K562 (cell line): ENCODE results near the gene CNNM3. TPM values are rescaled to one million over a fixed set of nuclear protein-coding genes. Genes with fewer than 3 reads are reported as not detected.
A peak's percentile ranks its signal among the peaks of the same experiment; 100 is the strongest.

ENCODE experiments used
- ASH1L ChIP-seq: fragments of 450-650 bp; IDR thresholded peaks from 2 replicates; pipeline ENCODE4 v1.6.1; 2018; ENCODE audit warnings: borderline replicate concordance, mild to moderate bottlenecking, low read depth; ENCODE audit not compliant: partially characterized antibody
- ATF1 ChIP-seq, 2 experiments: fragments of 450-650 bp in 1 of 2; IDR thresholded peaks; 2 replicates each; pipeline ENCODE4 v1.6.1; 2016; ENCODE audit warnings: missing compliant biosample characterization in 1 of 2, missing genetic modification characterization in 1 of 2
- ATF2 ChIP-seq: sonication (generic); formaldehyde crosslinking; IDR thresholded peaks from 2 replicates; pipeline ENCODE4 v1.8.1; 2022; ENCODE audit warnings: missing genetic modification reagents
- CSDE1 ChIP-seq, 2 experiments: fragments of 450-650 bp; IDR thresholded peaks; 2 replicates each; pipeline ENCODE4 v1.6.1; 2016; ENCODE audit warnings: mild to moderate bottlenecking in 1 of 2
- JUN ChIP-seq, 2 experiments: sonication (generic) in 1 of 2; formaldehyde crosslinking in 1 of 2; IDR thresholded peaks; 2 replicates each; pipeline versions ENCODE4 v1.6.1 to v1.8.0; 2012 to 2022; ENCODE audit warnings: borderline replicate concordance in 2 of 2, mild to moderate bottlenecking in 2 of 2, improper control_type of control experiment in 1 of 2, low read depth in 1 of 2, low read length in 1 of 2, missing genetic modification reagents in 1 of 2
- KAT7 ChIP-seq: sonication (generic); formaldehyde crosslinking; IDR thresholded peaks from 2 replicates; pipeline ENCODE4 v1.8.0; 2022; ENCODE audit warnings: missing genetic modification reagents, mild to moderate bottlenecking, borderline replicate concordance
- KLF16 ChIP-seq: IDR thresholded peaks from 2 replicates; pipeline ENCODE4 v1.6.1; 2016; ENCODE audit warnings: antibody characterized with exemption
- MCM2 ChIP-seq: fragments of 450-650 bp; IDR thresholded peaks from 2 replicates; pipeline ENCODE4 v1.6.1; 2017; ENCODE audit warnings: low read depth, mild to moderate bottlenecking
- MED1 ChIP-seq: sonication (generic); formaldehyde crosslinking; IDR thresholded peaks from 2 replicates; pipeline ENCODE4 v1.8.1; 2023; ENCODE audit warnings: missing genetic modification reagents, borderline replicate concordance
- MTA1 ChIP-seq: fragments of 450-650 bp; IDR thresholded peaks from 2 replicates; pipeline ENCODE4 v1.6.1; 2017; ENCODE audit warnings: borderline replicate concordance
- RBFOX2 ChIP-seq: fragments of 200-400 bp; formaldehyde crosslinking; IDR thresholded peaks from 2 replicates; pipeline ENCODE4 v1.6.1; 2017; ENCODE audit warnings: low read depth, mild to moderate bottlenecking, low read length, moderate library complexity
- RNF219 ChIP-seq: fragments of 250-450 bp; sonication (Bioruptor Pico); IDR thresholded peaks from 2 replicates; pipeline ENCODE4 v1.5.0; 2022; ENCODE audit warnings: mild to moderate bottlenecking
- ZNF263 ChIP-seq: sonication (generic); formaldehyde crosslinking; IDR thresholded peaks from 2 replicates; pipeline ENCODE4 v1.8.0; 2022; ENCODE audit warnings: mild to moderate bottlenecking, missing genetic modification reagents, borderline replicate concordance
- ZNF561 ChIP-seq: fragments of 450-650 bp; formaldehyde crosslinking; conservative IDR thresholded peaks from 2 replicates; pipeline ENCODE4 v1.4.0; 2020; ENCODE audit warnings: mild to moderate bottlenecking, moderate library complexity
- polyA plus RNA-seq, 8 experiments: library from polyadenylated mRNA; depleted of rRNA in 4 of 8; stranded (reverse) in 5 of 8; unstranded in 3 of 8; fragments of >200 nt; fragmentation: Nextera tagmentation in 2 of 8; fragmentation: Illumina TruSeq in 1 of 8; extraction: Ambion mirVana in 2 of 8; extraction: Trizol in 1 of 8; gene quantifications; 2 replicates each; pipeline versions ENCODE4 v1.2.1 to v1.2.3, GENCODE V29; 2011 to 2014; ENCODE audit warnings: inconsistent platforms in 1 of 8, missing spikeins in 1 of 8
- total RNA-seq, 7 experiments: library from RNA; depleted of rRNA in 6 of 7; stranded (reverse); fragments of >200 nt in 6 of 7; fragmentation: Illumina TruSeq in 2 of 7; extraction: Trizol in 2 of 7; gene quantifications; 2 replicates each; pipeline versions ENCODE4 v1.2.1 to v1.2.3, GENCODE V29; 2011 to 2021; ENCODE audit warnings: low replicate concordance in 1 of 7
- TF ChIP-seq, protein P1 (sequence below): fragments of 450-650 bp; IDR thresholded peaks from 2 replicates; pipeline ENCODE4 v1.6.1; 2016; ENCODE audit warnings: antibody characterized with exemption
- TF ChIP-seq, protein P2 (sequence below), 2 experiments: IDR thresholded peaks; 2 replicates each; pipeline ENCODE4 v1.6.1; 2012; ENCODE audit warnings: improper control_type of control experiment in 2 of 2, low read depth in 2 of 2, low read length in 2 of 2, borderline replicate concordance in 1 of 2
- TF ChIP-seq, protein P3 (sequence below): fragments of 450-650 bp; formaldehyde crosslinking; IDR thresholded peaks from 2 replicates; pipeline ENCODE4 v1.4.0; 2020; ENCODE audit warnings: mild to moderate bottlenecking, moderate library complexity

Gene CNNM3
- total and polyA plus RNA-seq, 9 of the 15 experiments (the other 6 are each of a cell fraction or from before 2014, with no cell fraction given), result 1.4 to 16.9 (median 6.5) TPM

DNA sequence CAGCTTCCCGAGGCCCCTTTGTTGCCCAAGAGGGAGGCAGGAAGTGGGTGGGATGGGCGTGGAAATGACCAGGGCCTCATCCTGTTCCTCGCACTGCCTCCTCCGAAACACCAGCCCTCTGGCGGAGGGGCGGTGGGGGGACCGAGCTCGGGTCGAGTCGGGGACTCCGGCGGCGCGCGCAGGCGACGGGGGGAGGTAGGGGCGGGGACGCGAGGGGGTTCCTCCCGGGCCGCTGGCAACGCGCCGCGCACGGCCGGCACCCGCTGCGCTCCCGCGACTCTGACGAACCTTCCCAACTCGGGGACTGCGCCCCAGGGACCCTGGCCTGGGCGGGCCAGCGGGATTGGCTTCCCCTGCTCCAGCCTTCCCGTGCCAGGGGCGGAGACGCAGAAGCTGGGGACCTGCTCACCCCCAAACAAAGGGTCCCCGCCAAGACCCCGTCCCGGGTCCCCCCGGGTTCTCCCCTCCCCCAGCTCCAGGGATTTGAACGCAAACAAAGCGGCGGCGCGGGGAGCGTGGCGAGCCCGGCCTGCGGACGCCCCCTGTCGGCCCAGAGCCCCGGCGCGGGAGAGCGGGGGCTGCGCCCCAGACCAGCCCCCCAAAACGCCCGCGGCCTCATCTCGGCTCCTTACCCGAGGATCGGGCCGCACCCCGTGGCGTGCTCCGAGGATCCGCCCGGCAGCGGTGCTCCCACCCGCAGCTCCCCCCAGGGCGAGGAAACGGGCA, 52.6 kb downstream of the CNNM3 start (continued):
- TF ChIP-seq RNF219 (CRISPR knock-in tag), result no peak
- no peak for TF ChIP-seq MCM2
- peak; percentile 54 for TF ChIP-seq RBFOX2
- TF ChIP-seq ATF1 (CRISPR knock-in tag; IDR thresholded peaks at IDR 0.05), result no peak
- peak; percentile 27; the same call in 1 of the 2 replicates for TF ChIP-seq ATF1 (tag; IDR thresholded peaks at IDR 0.05)
- no peak for TF ChIP-seq ZNF561 (CRISPR knock-in tag)
- TF ChIP-seq KLF16, result peak; percentile 18; the same call in 1 of the 2 replicates
- peak; percentile 55; the same call in 1 of the 2 replicates for TF ChIP-seq KAT7 (CRISPR knock-in tag)
- TF ChIP-seq, protein P1, sequence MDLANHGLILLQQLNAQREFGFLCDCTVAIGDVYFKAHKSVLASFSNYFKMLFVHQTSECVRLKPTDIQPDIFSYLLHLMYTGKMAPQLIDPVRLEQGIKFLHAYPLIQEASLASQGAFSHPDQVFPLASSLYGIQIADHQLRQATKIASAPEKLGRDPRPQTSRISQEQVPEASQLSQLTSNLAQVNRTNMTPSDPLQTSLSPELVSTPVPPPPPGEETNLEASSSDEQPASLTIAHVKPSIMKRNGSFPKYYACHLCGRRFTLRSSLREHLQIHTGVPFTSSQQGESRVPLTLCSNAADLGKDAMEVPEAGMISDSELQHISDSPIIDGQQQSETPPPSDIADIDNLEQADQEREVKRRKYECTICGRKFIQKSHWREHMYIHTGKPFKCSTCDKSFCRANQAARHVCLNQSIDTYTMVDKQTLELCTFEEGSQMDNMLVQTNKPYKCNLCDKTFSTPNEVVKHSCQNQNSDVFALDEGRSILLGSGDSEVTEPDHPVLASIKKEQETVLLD, result no peak
- peak; percentile 92 for TF ChIP-seq ZNF263 (CRISPR knock-in tag)
- TF ChIP-seq, protein P2, sequence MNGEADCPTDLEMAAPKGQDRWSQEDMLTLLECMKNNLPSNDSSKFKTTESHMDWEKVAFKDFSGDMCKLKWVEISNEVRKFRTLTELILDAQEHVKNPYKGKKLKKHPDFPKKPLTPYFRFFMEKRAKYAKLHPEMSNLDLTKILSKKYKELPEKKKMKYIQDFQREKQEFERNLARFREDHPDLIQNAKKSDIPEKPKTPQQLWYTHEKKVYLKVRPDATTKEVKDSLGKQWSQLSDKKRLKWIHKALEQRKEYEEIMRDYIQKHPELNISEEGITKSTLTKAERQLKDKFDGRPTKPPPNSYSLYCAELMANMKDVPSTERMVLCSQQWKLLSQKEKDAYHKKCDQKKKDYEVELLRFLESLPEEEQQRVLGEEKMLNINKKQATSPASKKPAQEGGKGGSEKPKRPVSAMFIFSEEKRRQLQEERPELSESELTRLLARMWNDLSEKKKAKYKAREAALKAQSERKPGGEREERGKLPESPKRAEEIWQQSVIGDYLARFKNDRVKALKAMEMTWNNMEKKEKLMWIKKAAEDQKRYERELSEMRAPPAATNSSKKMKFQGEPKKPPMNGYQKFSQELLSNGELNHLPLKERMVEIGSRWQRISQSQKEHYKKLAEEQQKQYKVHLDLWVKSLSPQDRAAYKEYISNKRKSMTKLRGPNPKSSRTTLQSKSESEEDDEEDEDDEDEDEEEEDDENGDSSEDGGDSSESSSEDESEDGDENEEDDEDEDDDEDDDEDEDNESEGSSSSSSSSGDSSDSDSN (IDR thresholded peaks at IDR 0.05; ENCODE audit: borderline replicate concordance in 1 of 2, low read depth in 2 of 2, low read length in 2 of 2), result 0 out of 4 replicates have a peak, but pooled peaks of 1 of the 2 experiments have one; percentile 45
- TF ChIP-seq ATF2 (CRISPR knock-in tag), result no peak; the same call in 1 of the 2 replicates
- no peak for TF ChIP-seq CSDE1 (IDR thresholded peaks at IDR 0.05)
- no peak for TF ChIP-seq ASH1L
- TF ChIP-seq MTA1, result no peak
- TF ChIP-seq MED1 (CRISPR knock-in tag), result no peak
- 0 out of 2 replicates have a peak, but pooled peaks have one; percentile 13 for TF ChIP-seq JUN (IDR thresholded peaks at IDR 0.05; ENCODE audit: borderline replicate concordance, low read depth, low read length)
- no peak for TF ChIP-seq JUN (CRISPR knock-in tag; IDR thresholded peaks at IDR 0.05; ENCODE audit: borderline replicate concordance)
- TF ChIP-seq, protein P3, sequence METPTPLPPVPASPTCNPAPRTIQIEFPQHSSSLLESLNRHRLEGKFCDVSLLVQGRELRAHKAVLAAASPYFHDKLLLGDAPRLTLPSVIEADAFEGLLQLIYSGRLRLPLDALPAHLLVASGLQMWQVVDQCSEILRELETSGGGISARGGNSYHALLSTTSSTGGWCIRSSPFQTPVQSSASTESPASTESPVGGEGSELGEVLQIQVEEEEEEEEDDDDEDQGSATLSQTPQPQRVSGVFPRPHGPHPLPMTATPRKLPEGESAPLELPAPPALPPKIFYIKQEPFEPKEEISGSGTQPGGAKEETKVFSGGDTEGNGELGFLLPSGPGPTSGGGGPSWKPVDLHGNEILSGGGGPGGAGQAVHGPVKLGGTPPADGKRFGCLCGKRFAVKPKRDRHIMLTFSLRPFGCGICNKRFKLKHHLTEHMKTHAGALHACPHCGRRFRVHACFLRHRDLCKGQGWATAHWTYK (CRISPR knock-in tag), result peak; percentile 61; the same call in 1 of the 2 replicates
